Measurements from ENCODE around the gene EXD3. TPM values are rescaled to one million over a fixed set of nuclear protein-coding genes. Genes with fewer than 3 reads are reported as not detected.
A peak's percentile ranks its signal among the peaks of the same experiment; 100 is the strongest.

EXD3 gene
- total RNA-seq, 1 donor from 2014 or later, result 6.8 TPM

DNA sequence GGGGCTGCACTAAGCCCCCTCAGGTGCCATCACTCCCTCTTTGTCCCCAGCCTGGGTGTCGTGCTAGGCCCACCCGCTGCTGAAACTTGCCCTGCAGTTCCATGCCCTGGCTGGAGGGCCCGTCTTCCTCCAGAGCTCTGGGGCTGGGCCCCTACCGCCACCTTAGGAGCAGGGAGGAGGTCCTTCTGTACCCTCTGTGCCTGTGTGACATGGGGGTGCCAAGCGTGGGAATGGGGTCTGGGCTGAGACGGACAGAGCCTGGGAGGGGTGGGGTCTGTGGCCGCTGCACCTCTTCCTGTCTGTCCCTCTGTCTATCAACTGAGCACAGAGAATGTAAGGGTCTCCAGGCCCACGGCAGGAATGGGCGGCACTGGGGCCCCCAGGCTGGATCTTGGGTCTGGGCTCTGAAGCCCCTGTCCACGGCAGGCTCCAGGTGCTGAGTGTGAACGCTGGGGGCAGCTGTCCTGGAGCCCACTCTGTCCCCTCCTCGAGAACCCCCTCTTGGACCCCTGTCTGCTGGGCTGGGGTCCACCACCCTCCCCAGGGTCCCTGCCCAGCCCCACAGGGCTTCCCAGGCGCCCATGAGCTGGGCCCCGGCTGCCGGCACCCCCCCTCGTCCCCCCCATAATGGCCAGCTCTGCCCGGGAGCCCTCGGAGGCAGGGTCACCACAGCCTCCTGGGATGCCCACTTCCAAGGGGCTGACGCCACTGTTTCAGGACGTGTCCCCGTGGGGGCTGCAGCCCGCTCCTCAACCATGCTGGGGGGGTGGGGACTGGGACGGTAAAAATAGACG, 105.0 kb downstream of the EXD3 start:
- Mint-ChIP-seq H3K27me3 (ENCODE audit: low read depth) (peaks cover 2% of the 10 kb centered on the region), H3K4me3 (ENCODE audit: low read depth) (no peak overlapping the region), H3K4me1 (ENCODE audit: low read depth) (peaks cover 3% of the 10 kb centered on the region)

DNA sequence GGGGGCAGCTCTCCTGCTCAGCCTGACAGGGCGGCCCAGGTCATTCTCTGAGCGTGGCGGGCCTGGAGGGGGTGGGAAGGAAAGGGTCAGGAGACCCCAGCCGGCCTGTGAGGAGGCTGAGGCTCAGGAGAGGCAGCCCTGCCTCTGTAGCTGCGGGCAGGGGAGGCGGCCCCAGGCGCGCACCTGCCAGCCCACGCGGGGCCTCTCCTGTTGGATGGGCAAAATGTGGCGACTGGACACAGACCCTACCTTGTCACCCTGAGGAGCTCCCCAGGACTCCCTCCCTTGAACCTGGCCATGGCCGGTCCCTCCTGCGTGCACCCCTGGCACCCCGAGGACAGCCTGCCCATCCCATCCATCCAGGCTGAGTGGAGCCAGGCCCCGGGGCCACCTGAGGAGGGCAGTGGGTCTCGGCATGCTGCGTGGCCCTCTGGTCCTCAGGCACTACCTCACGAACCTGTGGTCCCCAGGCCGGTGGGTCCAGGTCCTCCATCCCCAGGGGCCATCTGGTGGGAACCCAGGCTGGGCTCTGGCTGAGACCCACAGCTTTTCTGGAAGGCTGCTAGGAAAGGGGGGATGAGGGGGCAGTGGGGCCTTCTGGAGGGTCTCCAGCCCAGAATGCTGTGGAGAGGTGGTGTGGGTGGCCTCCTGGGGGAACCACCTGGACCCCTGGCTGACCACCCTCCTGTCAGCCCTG, 105.8 kb downstream of the EXD3 start:
- Mint-ChIP-seq H3K4me1 (ENCODE audit: low read depth) (peaks cover 3% of the 10 kb centered on the region), H3K9me3 (no peaks in the 10 kb centered on the region), H3K4me3 (ENCODE audit: low read depth) (no peak overlapping the region), H3K36me3 (ENCODE audit: low read depth) (no peaks in the 10 kb centered on the region), H3K27me3 (ENCODE audit: low read depth) (peaks cover 2% of the 10 kb centered on the region), H3K27ac (no peak overlapping the region)
- no peak for DNase-seq (ENCODE audit: low spot score)
- intact Hi-C loops (cut with micrococcal nuclease), result no loop called here

More for the DNA sequence above, 105.0 kb downstream of the EXD3 start:
- intact Hi-C loops (cut with micrococcal nuclease), result no loop called here
- Mint-ChIP-seq H3K9me3 (no peaks in the 10 kb centered on the region), H3K36me3 (ENCODE audit: low read depth) (no peaks in the 10 kb centered on the region), H3K27ac (no peak overlapping the region)
- no peak for DNase-seq (ENCODE audit: low spot score)

DNA sequence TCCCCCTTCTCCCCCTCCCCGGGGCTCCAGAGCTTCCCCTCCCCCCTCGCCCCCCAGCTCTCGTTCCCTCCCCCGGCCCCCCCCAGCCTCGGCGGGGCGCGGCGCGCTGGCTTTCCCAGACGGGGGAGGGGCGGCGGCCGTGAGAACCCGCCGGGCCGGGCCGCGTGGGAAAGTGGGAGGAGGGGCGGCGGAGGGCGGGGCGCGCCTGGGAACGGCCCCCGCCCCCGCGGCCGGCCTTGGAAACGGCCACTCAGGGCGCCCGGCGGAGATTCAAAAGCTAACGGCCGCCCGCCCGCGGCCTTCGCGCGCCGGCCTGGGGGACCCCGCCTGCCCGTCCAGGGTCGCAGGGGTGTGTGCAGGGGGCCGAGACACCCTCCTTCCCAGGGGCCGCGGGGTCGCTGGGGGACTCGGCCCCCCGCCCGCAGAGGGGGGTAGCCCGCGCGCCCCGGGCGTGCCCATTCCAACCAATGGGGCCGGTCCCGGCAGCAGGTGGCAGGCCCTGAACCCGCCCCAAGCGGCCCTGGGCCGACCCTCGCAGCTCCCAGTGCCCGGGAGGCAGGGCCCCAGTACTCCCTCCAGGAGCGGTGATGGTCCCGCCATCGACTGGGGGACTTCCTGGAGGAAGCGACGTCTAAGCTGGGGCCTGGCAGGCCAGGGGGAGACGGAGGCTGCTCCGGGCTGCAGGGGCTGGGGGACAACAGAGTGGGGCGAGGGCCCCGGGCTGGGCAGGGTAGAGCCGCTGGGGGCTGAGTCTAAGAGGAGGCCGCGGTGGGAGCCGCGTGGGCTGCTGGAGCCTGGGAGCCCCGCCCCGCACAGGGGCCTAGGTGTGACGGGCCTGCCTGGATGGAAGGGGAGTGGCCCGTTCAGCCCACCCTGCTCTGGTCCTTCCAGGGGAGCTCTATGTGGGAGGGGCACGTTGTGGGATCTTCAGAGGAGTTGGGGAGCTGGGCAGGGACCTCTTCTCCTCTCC, 106.7 kb downstream of the EXD3 start:
- Mint-ChIP-seq H3K27me3 (ENCODE audit: low read depth) (peaks cover 2% of the 10 kb centered on the region), H3K27ac (no peak overlapping the region), H3K36me3 (ENCODE audit: low read depth) (no peaks in the 10 kb centered on the region), H3K4me3 (ENCODE audit: low read depth) (no peak overlapping the region), H3K9me3 (no peaks in the 10 kb centered on the region), H3K4me1 (ENCODE audit: low read depth) (peaks cover 3% of the 10 kb centered on the region)
- intact Hi-C loops (cut with micrococcal nuclease), result no loop called here
- peak; percentile 10 for DNase-seq (ENCODE audit: low spot score)

DNA sequence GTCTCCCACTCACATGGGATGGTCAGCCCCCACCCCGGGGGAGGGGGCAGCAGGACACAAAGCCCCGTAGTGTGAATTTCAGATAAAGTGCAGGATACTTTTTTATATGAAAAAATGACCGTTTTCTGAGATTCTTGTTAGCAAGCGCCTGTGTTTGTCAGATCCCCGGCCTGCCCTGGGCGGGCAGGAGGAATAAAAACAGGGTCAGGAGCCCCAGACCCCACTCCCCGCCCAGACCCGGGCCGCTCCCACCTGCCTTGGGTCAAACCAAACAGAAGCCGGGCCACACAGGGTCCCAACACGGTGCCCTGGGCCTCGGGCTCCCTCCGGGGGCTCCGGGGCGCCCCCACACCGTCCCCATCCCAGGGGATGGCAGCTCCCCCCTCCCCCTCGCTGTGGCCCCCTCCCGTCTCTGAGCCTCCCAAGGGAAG, 107.4 kb downstream of the EXD3 start:
- Mint-ChIP-seq H3K4me1 (ENCODE audit: low read depth) (peaks cover 2% of the 10 kb centered on the region), H3K9me3 (no peaks in the 10 kb centered on the region)
- intact Hi-C loops (cut with micrococcal nuclease), result no loop called here

DNA sequence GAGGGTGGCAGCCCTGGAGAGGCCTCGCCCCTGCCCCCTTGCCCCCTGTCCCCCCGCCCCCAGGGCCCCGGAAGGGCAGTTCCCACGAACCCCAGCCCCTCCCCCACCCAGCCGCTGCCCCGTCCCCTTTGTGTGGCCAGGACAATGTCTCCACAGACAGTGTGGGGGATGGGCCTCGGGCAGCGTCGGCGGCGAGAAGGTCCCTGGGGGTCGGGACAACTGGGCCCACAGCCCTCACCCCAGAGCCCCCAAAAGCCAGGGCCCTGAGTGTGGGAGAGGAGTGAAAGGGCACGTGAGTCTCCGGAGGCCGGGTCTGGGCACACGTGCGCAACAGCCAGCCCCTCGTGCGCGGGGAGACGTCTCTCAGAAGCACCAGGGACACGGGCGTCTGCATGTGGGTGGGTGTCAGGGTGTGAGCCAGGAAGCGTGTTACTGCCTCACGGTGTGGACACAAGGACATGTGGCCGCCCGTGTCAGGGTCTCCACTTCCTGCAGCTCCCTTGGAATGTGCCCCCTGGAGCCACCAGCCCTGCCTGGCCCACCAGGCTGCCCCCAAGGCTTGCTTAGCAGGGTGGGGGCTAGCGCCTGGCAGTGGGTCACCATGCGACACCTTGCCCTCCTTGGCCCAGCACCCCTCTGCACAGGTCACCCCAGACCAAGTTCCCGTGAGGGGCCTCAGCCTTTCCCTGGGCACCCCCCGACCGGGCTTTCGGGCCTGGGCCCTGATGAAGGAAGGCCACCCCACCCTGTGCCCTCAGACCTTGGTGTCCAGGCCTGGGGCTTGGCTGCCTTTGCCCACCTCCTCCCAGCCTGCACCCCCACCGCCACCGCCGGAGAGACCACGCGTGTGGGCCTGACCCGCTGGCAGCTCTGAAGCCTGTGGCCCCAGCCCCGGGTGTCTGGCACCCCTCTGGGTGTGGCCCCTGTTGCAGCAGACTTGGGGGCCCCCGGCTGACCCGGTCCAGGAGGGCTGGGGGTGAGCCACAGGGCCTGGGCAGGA, 108.1 kb downstream of the EXD3 start:
- H3K27me3 Mint-ChIP-seq (ENCODE audit: low read depth), result peaks cover 2% of the 10 kb centered on the region
- no peak for DNase-seq (ENCODE audit: low spot score)
- no peaks in the 10 kb centered on the region for H3K4me1 Mint-ChIP-seq (ENCODE audit: low read depth)
- H3K36me3 Mint-ChIP-seq (ENCODE audit: low read depth), result no peaks in the 10 kb centered on the region
- no peaks in the 10 kb centered on the region for H3K9me3 Mint-ChIP-seq
- H3K4me3 Mint-ChIP-seq (ENCODE audit: low read depth), result no peak overlapping the region
- intact Hi-C loops (cut with micrococcal nuclease), result no loop called here
- no peak overlapping the region for H3K27ac Mint-ChIP-seq

More for the DNA sequence above, 107.4 kb downstream of the EXD3 start:
- no peaks in the 10 kb centered on the region for H3K36me3 Mint-ChIP-seq (ENCODE audit: low read depth)
- H3K4me3 Mint-ChIP-seq (ENCODE audit: low read depth), result no peak overlapping the region
- DNase-seq (ENCODE audit: low spot score), result no peak
- no peak overlapping the region for H3K27ac Mint-ChIP-seq
- H3K27me3 Mint-ChIP-seq (ENCODE audit: low read depth), result peaks cover 2% of the 10 kb centered on the region

DNA sequence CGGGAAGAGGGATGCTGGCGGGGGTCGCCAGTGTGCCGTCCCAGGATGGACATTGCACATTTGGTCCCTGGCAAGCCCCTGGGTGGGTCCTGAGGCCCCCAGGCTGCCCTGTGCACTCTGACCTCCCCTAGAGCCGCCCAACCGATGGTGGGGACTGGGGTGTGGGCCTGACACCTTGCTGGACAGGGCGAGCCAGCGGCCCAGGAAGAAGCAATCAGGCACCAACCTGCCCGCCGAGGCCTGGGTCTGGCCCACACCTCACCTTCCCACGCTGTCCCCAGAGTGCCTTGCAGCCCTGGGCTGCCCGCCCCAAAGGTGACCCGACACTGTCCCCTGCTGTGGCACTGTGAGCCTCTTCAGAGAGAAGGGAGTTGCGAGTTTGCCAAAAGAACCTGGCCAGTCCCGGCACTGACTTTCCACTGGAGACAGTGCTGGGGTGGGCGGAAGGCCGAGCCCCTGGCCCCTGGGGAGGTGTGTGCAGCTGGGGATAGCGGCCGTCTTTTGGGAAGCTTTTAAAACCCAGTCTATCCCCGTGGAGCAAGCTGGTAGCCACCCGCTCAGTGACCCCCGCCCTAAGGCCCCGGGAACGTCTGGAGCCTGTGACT, 108.9 kb downstream of the EXD3 start:
- intact Hi-C loops (cut with micrococcal nuclease), result no loop called here
- Mint-ChIP-seq H3K4me1 (ENCODE audit: low read depth) (no peaks in the 10 kb centered on the region), H3K27ac (no peak overlapping the region), H3K27me3 (ENCODE audit: low read depth) (peaks cover 2% of the 10 kb centered on the region), H3K4me3 (ENCODE audit: low read depth) (no peak overlapping the region), H3K36me3 (ENCODE audit: low read depth) (no peaks in the 10 kb centered on the region), H3K9me3 (no peaks in the 10 kb centered on the region)
- no peak for DNase-seq (ENCODE audit: low spot score)

DNA sequence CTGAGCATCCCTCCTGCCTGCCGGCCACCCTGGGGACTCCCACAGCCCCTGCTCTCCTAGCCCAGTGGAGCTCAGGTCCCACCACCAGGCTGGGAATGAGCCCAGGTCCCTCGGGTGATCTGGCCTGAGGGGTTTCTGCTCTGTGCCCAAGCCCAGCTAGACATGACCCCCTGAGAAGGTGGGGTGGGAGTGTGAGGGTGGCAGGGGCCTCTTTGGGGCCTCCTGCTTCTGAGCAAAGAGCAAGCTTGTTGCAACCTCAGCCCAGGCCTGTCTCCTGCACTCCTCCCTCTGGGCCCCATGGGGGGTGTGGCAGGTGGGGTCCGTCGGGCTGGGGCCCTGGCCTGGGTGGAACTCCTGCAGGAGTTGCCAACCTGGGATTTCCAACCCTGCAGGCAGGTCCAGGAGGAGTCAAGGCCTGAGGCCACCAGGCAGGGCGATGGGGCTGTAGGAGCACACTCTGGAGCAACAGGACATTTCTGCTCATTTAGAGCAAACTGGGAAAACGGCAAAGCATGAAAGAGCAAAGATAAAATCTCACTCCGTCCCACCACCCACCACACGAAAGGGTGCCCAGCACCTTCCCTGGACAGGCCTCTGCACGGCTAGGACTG, 109.5 kb downstream of the EXD3 start:
- peaks cover 2% of the 10 kb centered on the region for H3K27me3 Mint-ChIP-seq (ENCODE audit: low read depth)
- no peak overlapping the region for H3K4me3 Mint-ChIP-seq (ENCODE audit: low read depth)
- no peaks in the 10 kb centered on the region for H3K9me3 Mint-ChIP-seq
- DNase-seq (ENCODE audit: low spot score), result no peak
- intact Hi-C loops (cut with micrococcal nuclease), result no loop called here
- H3K4me1 Mint-ChIP-seq (ENCODE audit: low read depth), result no peaks in the 10 kb centered on the region
- H3K27ac Mint-ChIP-seq, result no peak overlapping the region
- no peaks in the 10 kb centered on the region for H3K36me3 Mint-ChIP-seq (ENCODE audit: low read depth)

DNA sequence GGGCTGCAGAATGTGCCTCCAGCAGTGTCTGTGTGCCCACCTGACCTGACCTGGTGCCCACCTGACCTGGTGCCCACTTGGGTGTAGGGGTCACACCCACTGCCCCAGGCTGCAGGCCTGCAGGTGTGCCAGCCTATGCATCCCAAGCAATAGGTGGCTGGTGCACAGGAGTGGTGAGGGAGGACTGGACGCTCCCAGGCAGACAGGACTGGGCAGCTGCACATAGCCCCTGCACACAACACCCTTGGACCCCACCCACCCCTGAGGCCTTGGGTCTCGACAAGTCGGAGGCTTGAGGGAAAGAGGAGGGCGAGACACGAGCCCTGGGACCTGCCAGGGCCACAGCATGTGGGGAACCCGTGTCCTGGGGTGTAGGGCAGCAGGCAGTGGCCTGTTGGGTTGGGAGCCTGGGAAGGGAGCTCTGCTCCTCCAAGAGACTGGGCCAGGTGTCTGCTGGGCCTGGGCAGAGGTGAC, 110.1 kb downstream of the EXD3 start:
- Mint-ChIP-seq H3K36me3 (ENCODE audit: low read depth) (no peaks in the 10 kb centered on the region), H3K4me1 (ENCODE audit: low read depth) (no peaks in the 10 kb centered on the region)
- intact Hi-C loops (cut with micrococcal nuclease), result no loop called here

DNA sequence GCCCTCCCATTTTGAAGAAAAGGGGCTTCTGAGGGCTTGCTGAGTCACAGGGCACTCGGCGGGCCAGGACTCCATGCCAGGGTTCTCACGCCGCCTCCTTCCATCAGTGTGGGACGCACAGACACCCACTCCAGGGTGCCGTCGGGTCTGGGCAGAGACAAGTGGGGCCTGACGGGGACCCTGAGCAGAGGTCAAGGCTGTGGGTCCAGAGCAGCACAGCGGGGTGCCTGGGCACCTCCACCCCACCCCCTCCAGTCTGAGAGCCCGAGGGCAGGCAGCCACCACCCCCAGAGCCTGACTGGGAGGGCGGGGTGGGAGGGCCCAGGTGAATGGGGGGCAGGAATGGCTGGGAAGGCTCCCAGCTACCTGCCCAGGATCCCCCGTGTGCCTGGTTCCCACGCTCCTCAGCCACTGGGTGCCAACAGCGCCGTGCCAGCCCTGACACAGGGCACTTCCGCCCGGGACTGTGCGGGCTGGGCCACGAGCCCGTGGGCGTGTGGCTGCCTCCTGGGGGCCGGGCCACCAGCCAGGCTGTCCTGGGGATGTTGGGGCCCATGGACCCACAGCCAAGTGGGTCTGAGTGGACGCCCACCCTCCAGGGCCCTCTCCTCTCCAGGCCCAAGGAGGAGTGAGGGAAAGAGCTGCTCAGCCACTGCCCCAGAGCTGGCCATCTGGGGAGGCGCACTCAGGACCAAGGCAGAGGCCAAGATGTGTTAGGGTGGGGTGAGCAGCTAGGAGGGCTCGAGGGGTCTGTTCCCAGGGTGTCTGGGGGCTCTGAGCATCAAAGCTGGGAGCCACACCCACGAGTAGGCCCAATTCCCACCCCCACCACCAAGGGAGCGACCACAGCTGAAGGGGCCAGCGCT, 110.7 kb downstream of the EXD3 start:
- Mint-ChIP-seq H3K4me1 (ENCODE audit: low read depth) (no peaks in the 10 kb centered on the region), H3K27me3 (ENCODE audit: low read depth) (peaks cover 2% of the 10 kb centered on the region), H3K4me3 (ENCODE audit: low read depth) (no peak overlapping the region), H3K27ac (no peak overlapping the region), H3K36me3 (ENCODE audit: low read depth) (no peaks in the 10 kb centered on the region), H3K9me3 (no peaks in the 10 kb centered on the region)
- no peak for DNase-seq (ENCODE audit: low spot score)
- intact Hi-C loops (cut with micrococcal nuclease), result no loop called here

More for the DNA sequence above, 110.1 kb downstream of the EXD3 start:
- H3K4me3 Mint-ChIP-seq (ENCODE audit: low read depth), result no peak overlapping the region
- peaks cover 2% of the 10 kb centered on the region for H3K27me3 Mint-ChIP-seq (ENCODE audit: low read depth)
- H3K9me3 Mint-ChIP-seq, result no peaks in the 10 kb centered on the region
- no peak overlapping the region for H3K27ac Mint-ChIP-seq
- DNase-seq (ENCODE audit: low spot score), result no peak

DNA sequence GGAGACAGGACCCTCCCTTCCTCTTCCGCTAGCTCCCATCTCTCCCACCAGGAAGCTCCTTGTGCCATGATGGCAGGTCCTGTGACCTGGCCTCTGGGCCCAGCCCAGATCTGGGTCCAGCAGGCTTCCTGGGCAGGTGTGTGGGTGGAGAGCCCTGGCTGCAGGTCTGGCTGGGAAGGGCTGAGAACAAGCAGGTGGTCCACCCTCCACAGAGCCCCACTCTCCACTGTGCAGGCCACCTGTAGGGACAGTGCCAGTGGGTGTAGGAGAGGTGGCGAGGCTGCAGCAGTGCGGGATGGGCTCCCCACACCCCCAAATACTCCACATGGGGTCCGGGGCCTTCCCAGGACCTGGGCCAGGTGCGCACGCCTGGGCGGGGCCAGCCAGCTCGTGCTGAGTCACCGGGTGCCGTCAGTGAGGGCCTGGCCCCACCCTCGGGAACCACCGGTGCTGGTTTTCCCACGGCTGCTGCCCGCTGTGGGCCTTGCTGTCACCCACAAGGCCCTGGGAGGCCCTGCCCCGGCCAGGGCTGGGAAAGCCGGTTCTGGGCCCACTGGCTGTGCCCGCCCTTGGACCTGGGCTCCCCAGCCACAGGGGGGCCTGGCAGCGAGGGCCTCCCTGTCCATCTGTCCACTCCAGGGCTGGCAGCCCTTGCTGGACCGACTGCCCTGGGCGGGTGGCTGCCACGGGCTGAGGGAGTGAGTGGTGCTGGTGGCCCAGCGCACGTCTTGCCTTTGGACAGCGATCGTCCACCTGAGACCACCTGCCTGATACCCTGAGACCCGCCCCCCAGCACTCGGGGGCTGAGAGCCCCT, 111.6 kb downstream of the EXD3 start:
- no peak overlapping the region for H3K4me3 Mint-ChIP-seq (ENCODE audit: low read depth)
- no peaks in the 10 kb centered on the region for H3K4me1 Mint-ChIP-seq (ENCODE audit: low read depth)
- no peaks in the 10 kb centered on the region for H3K9me3 Mint-ChIP-seq
- H3K27me3 Mint-ChIP-seq (ENCODE audit: low read depth), result no peaks in the 10 kb centered on the region
- H3K36me3 Mint-ChIP-seq (ENCODE audit: low read depth), result no peaks in the 10 kb centered on the region
- H3K27ac Mint-ChIP-seq, result no peak overlapping the region
- DNase-seq (ENCODE audit: low spot score), result no peak
- intact Hi-C loops (cut with micrococcal nuclease), result no loop called here

All from activated T-helper 2 cell treated with anti-CD3 and anti-CD28 coated beads, Interferon-gamma antibody, Interleukin-2, Interleukin-4, amounts not matched to agents 10 μg/mL and 5 μg/mL and 100 μg/mL, durations not matched to agents 14 hours and 24 hours and 36 hours (primary cell).